DMS53 treated with DMSO at 0.1 percent for 48 hours (cell line): ENCODE measurements around the gene CLEC19A.
A peak's percentile ranks its signal among the peaks of the same experiment; 100 is the strongest.

Experiments
- DNase-seq: peaks from one replicate; lab custom pipeline; 2025; ENCODE audit not compliant: unreplicated experiment; lab: John Stamatoyannopoulos, UW

CLEC19A gene

DNA sequence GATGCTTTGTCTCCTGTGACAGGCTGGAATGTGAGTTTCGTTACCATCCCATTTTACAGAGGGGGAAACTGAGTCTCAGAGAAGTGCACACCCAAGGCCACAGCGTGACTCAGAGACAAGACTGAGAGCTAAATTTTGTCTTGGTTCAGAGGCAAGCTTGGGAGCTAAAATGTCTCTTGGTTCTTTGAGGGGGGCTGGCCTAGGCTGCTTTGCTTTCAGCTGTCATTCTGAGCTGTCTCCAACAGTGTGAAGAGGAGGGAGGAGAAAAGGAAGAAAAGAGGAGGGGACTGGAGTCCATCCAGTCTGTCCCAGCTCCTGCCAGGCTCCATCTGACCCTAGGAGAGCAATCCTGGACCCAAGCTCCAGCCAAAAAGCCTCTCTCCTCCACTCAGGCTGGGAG, at the start of gene CLEC19A:
Gene CLEC19A, plus strand, starts transcription at position 301 of the 400 bp plus-strand sequence. CDS start 121 bp downstream, outside the sequence.
- DNase-seq, result no peak

DNA sequence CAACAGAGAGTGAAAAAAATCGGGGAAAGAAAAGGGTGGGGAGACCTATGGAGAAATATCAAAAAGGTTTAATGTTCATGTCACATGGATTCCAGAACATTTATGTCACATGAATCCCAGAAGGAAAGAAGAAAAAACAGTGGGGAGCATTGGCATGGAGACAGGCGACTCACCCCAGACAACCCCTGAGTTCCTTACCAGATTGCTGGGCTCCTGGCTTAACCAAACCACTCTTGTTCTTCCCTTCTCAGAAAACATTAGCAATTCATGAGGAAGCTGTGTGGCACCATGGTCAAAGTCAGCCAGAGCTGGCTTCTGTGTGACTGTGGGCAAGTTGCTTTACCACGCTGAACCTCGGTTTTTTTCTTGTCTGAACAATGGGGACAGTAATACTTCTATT, 49.6 kb upstream of the CLEC19A start:
- no peak for DNase-seq

DNA sequence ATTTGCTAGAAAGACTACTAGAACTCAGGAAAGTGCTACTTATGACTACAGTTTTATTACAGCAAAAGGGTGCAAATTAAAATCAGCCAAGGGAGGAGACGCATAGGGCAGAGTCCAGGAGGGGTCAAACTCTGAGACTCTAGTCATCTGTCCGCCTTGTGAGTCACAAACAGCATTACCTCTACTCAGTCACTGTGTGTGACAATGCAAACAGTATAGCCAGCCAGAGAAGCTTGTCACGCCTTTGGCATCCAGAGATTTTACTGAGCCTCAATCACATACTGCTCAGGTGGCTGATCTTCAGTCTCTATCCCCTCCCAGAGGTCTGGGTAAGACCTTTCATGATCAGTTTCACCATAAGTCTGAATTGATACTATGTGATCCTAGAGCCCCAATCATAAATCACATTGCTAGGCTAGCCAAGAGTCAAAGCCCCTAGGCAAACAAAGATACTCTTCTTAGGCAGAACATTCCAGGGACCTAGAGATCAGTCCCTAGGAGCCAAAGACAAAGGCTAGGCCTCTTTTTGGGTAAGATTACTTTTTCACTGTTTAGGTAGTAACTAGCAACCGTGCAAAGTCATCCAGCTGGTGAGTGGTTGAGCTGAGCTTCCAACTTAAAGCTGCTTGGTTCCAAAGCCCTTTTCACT, 48.8 kb upstream of the CLEC19A start:
- peak; percentile 29 for DNase-seq

DNA sequence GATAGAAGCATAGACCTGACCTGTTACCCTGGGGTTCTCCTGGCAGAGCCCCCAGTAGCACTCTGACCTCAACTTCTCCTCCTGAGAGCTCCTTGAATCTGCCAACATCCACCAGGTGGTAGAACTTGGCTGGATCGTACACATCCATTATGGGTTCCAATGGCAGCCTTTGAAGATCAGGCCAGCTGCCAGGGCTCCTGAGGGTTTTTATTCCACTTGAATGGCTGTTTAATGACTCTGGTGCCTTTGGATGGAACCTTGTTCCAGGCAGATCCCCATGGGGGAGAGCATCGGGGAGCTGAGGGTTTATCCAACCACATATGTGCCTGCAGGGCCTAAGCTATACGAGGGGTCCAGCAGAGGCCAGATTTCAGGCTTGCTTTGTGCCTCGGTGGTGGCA, 47.1 kb upstream of the CLEC19A start:
- no peak for DNase-seq

DNA sequence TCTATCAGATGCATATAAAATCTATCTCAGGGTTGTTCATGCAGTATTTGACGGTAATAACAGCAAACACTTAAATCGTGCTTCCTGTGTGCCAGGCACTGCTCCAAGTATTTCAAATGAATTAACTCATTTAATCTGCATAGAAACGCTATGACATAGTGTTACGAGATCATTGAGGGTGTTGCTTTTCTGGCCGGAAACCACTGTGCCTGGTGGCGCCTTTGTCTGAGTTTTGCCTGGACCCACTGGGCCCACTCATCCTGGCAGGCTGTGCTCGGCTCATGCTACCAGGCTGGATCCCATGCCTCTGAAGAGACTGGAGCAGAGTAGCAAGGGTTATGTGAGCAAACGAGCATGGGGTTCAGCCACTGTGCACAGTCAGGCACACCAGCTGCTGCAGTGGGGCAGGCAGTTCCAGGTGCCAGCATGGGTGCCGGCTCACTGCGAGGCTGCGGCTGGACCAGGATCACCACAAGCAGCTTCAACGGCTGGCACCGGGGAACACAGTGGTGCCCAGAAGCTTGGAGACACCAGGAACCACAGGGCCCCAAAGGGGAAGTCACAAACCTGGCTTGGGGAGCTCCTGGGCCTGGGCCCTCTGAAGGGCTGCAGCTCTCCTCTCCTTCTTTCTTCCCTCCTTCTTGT, 45.9 kb upstream of the CLEC19A start:
- DNase-seq, result no peak

DNA sequence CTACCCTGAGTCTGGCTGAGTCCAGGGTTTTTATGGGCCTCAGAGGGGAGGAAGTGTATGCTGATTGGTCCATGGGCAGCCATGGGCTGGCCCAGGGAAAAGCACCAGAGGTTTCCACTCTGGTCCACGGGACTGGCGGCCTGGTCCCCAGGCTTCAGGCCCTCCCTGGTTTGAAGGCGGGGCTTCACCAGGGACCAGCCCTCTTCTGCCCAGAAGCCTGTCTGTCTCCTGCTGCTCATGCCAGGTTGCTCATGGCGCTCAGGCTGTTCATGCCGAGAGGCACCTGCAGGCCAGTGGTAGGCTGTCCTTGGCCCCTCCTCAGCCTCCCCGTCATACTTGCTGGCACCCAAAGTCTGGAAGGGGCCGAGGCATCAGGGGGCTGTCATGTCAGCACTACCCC, 45.0 kb upstream of the CLEC19A start:
- no peak for DNase-seq

DNA sequence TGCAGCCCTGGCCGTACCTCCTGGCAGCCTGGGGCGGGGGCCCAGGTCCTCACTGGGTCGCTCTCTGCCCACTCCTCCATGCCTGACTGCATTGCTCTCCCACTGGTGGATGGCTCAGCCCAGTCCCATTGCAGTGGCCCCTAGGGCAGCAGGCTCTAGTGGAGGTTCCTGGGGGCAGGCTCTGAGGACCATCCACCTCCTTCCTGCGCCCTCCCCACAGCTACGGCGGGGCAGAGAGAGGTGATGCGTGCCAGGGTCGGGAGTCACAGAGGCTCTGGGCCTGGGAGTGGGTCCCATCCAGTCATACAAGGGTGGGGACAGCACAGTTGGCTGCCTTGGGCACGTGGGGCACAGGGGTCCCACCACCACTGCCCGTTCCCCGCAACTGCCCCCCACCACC, 44.0 kb upstream of the CLEC19A start:
- no peak for DNase-seq

DNA sequence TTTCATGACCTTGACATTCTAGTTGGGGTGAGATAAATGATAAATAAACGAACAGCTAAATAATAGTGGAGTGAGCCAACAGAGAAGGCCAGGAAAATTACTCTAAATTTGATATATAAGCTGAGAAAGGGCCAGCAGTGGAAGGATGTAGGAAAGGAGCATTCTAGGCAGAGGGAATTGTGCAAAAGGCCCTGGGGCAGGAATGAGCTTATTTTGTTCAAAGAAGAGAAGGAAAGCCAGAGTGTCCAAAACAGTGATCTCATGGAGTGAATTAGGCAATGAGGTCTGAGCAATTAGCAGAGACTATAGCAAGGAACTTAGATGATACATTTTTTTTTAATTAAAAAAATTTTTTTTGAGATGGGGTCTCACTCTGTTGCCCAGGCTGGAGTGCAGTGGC, 43.3 kb upstream of the CLEC19A start:
- DNase-seq, result no peak

DNA sequence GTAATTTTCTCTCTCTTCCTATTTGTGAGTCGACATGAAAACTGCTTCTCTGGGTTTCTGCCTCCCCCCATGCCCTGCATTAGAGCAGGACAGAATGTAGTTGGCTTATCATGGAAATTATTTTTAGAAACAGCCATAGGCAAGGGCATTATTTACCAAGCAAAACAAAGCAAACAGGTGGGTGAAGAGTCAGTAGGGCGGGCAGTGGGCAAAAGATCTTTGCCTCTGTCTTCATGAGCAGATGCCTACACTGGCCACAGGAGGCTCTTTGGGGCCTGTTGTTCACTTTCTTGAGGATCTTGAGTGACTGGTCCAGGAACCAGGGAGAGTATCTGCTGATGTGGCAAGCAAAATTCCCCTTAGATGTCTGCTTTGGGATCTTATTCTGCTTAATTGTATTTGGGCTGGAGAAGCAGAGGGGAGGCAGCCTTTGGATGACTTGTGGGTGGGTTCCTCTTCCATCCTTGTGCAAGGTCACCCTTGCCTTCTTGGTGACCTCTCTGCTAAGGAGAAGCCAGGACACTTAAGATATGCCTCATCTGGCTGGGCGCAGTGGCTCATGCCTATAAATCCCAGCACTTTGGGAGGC, 42.5 kb upstream of the CLEC19A start:
- DNase-seq, result no peak

DNA sequence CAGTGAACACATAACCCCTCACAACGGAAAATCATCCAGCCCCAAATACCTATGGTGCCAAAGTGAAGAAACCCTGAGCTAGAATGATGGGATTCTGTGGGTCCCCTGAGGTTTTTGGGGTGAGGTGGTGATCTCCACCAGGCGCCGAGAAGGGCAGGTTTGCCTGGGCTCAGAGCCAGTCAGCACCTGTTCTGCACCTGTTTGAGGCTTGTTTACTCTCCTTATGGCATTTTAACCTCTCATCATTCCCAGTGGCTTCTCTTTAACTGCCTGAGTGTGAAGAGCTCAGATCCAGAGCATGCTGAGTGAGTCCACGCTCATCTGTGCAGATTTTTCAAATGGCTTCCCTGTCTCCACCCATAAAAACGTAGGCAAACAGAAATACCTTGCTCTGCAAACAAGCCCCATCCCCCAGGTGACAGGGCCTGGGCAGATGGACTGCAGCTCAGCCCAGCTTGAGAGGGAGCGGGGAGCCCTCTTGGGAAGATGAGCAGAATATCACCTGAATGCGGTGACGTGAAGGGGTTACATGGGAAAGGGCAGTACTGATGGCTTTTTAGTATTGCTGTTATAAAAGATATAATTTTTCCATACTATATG, 40.1 kb upstream of the CLEC19A start:
- DNase-seq, result peak; percentile 88

DNA sequence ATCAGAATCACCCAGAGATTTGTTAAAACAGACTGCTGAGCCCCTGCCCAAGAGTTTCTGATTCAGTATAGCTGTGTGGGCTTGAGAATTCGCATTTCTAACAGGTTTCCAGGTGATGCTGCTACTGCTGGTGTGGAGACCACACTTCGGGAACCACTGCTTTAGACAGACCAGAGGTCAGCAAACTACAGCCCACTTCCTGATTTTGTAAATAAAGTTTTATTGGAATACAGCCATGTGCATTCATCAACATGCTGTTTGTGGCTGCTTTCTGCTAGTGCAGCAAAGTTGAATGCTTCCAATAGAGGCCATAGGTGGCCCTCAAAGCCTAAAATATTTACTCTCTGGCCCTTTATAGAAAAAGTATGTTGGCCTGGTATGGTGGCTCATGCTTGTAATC, 32.6 kb upstream of the CLEC19A start:
- no peak for DNase-seq

DNA sequence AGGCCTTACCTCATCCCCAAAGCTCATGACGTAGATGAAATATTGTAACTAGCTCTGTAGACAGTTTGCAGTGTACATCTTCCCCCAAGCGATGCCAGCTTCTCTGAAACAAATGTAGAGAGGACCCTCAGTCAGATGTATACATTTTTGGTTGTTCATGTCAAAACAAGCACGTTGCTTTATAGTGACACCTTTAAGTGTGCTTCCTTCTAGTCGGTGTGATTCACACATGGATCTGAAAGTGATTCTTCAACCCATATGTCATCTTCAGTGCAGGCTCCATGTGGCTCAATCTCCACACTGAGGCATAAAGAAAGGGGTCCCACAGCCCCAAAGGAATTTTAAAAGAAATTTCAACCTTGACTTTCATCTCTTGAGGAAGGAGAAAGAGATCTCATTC, 30.9 kb upstream of the CLEC19A start:
- no peak for DNase-seq

DNA sequence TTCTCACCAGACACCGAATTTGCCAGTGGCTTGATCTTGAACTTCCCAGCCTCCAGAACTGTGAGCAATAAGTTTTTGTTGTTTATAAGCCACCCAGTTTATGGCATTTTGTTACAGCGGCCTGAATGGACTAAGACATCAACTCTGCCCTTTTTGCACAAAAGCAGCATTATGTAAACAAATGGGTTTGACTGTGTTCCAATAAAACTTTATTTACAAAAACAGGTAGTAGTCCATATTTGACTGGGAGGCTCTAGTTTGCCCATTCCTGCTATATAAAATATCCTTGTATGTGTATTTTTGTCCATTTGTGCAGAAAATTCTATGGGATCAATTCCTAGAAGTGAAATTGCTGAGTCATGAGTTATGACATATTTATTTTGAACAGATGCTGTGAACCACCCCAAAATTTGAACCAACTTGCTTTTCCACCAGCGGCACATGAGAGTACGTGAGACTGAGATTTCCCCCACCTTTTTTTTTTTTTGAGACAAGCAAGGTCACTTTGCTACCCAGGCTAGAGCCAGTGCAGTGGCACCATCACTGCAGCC, 21.3 kb upstream of the CLEC19A start:
- no peak for DNase-seq

DNA sequence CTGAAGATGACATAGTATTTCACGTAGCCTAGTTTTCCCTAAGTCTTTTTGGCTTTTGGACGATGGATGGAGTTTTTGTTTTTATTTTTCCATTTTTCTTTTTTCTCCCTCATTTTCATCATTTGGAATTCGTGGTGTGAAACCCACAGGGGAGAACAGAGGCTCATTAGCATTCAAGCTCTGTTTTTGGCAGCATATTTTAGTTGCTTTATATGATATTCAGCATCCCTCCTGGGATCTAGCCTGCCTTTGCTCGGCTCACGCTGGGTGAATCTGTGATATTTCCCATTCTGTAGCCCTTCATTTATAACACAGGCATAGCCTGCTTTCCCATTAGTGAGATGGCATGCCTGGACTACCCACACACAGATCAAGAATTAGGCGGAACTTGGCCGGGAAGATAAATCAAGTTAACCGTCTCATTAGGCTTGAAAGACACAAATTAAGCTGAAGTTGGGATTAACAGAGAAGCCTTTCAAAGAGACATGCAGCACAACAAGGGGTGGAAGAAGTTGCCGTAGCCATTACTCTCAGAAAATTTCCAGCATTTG, 20.1 kb upstream of the CLEC19A start:
- DNase-seq, result no peak

DNA sequence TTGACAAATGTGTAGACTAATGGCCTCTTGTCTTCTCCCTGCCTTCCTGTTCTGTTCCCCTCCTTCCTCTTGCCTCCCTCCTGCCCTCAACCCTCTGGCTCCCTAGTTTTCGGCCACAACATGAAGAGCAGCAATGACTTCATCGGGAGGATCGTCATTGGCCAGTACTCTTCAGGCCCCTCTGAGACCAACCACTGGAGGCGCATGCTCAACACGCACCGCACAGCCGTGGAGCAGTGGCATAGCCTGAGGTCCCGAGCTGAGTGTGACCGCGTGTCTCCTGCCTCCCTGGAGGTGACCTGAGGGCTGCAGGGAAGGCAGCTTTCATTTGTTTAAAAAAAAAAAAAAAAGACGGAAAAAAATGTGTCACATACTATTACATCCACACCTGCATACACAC, 18.8 kb upstream of the CLEC19A start:
- no peak for DNase-seq

DNA sequence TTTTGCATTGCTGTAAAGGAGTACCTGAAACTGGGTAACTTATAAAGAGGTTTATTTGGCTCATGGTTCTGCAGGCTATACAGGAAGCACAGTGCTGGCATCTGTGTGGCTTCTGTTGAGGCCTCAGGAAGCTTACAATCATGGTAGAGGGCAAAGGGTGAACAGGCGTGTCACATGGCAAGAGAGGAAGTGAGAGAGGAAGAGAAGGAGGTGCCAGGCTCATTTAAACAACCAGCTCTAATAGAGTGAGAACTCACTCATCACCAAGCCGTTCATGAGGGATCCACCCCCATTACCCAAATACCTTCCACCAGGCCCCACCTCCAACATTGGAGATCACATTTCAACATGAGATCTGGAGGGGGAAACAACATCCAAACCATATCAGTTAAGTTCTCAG, 16.4 kb upstream of the CLEC19A start:
- no peak for DNase-seq

DNA sequence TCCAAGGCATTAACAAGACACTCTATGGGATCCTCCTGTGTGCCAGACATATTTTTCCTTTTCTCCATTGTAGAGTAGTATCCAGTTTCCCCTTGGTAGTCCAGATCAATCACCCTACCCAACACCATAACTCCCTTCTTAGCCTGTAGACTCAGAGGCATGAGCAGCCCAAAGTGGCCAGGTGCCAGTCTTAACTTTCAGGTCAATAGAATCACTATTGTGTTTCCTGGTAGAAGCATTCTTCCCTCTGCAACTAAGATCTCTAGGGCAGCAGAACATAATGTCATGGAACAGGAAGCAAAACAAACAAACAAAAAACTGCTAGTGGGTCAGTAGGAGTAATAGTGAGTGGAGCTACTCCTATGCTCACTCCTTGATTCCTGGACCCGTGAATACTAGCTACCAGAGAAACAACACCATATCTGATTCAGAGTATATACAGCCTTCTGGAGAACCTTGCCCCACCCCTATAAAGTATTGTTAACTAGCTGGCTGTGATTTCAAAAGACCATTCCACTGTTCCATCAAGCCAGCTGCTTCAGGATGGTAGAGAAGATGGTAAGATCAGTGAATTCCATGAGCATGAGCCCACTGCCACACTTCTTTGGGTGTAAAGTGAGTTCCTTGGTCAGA, 11.2 kb upstream of the CLEC19A start:
- DNase-seq, result no peak

DNA sequence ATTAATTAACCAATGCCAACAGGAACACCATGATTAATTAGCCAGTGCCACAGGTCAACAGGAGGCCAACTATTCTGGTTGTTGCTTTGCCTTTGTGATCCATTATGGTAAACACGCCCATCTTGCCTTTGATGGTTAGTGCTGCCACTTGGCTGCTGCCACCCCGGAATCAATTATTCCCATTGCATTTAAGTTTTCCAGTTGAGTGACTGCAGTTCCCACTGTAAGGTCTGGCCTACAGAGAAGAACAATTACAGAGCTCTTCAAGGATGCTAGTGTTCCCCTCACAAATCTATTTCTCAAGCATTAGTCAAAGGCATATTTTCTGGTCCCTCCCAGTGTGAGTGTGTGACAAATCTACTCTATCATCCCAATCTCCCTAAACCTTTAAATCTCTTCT, 7.1 kb upstream of the CLEC19A start:
- no peak for DNase-seq

DNA sequence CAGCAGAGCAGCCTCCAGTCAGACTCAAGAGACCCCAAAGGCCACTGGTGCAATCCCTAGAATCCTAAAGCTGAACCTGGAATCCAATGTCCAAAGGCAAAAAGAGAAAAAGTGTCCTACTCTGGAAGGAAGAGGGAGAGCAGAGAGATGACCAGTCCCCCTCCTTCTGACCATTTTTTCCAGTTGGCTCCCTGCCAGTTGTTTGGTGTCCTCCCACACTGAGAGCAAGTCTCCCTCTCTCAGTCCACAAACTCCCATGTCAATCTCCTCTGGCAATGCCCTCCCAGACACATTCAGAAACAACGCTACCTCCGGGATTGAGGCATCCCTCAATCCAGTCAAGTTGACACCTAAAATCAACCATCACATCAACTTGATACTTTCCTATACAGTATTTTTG, 4.3 kb upstream of the CLEC19A start:
- no peak for DNase-seq

DNA sequence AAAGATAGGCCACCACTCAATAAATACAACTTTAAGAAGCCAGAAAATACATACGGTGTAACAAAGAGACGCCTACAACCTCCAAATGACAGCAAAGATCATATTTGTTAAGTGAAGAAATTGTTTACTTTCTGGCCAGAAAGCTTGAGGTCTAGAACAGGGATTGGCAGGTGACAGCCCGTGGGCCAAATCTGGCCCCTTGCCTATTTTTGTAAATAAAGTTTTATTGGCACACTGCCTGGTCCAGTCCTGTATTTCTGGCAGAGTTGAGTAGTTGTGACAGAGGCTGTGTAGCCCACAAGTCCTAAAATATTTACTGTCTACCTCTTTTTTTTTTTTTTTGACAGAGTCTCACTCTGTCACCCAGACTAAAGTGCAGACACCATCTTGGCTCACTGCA, 3.4 kb upstream of the CLEC19A start:
- DNase-seq, result no peak

DNA sequence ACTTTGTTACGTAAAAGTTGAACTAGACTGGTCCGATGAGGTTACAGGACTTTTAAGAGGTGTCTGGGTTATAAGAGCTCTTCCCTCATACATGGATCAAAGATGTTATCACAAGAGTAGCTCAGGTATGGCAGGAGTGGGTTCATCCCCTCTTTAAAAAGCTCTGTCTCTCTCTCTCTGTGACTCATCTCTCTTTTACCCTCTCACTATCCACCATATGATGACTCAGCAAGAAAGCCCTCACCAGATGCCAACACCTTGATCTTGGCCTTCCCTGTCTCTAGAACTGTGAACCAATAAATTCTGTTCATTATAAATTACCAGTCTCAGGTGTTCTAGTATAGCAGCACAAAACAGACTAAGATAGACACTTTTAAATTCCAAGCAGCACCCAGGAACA, 1.9 kb upstream of the CLEC19A start:
- no peak for DNase-seq
